ENCODE measurements around the gene CADPS2. TPM values are rescaled to one million over a fixed set of nuclear protein-coding genes. Genes with fewer than 3 reads are reported as not detected.

CADPS2 gene
- total and polyA plus RNA-seq, 10 of the 15 experiments (the other 5 are each of a cell fraction or from before 2014, with no cell fraction given) = 0.05 to 7.5 (median 0.25) TPM

DNA sequence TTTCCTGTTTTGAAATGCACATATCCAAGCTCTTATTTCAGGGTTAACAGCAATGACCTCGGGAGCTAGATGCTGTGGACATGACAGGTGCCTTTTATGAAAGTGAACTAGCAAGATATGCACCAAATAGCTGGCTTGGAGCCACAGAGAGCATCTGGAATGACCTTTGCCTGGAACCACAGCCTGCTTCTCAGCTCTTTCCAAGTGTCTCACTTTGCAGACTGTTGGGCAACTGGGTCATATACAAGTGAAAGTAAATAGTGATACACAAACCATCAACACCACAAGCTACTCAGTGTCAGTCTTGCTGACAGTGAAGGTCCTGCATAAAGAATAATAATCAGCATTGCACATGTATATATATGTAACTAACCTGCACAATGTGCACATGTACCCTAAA lies 370.9 kb downstream of the CADPS2 start (continued):
- TF ChIP-seq, protein P1, sequence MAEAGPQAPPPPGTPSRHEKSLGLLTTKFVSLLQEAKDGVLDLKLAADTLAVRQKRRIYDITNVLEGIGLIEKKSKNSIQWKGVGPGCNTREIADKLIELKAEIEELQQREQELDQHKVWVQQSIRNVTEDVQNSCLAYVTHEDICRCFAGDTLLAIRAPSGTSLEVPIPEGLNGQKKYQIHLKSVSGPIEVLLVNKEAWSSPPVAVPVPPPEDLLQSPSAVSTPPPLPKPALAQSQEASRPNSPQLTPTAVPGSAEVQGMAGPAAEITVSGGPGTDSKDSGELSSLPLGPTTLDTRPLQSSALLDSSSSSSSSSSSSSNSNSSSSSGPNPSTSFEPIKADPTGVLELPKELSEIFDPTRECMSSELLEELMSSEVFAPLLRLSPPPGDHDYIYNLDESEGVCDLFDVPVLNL (IDR thresholded peaks at IDR 0.05; ENCODE audit: low read depth, low read length) = no peak
- TF ChIP-seq POLR2AphosphoS5 (IDR thresholded peaks at IDR 0.05; ENCODE audit: low read length) (no peak), ESRRA (IDR thresholded peaks at IDR 0.05; ENCODE audit: low read length) (no peak), ZSCAN29 (IDR thresholded peaks at IDR 0.05) (no peak), ETV6 (conservative IDR thresholded peaks at IDR 0.05 in 1 of 2, IDR thresholded peaks at IDR 0.05 in 1 of 2; ENCODE audit: borderline replicate concordance in 1 of 2, low read depth in 1 of 2) (no peak), CBX5 (IDR thresholded peaks at IDR 0.05; ENCODE audit: low read depth) (no peak), MXI1 (IDR thresholded peaks at IDR 0.05; ENCODE audit: low read depth, low read length) (no peak)

DNA sequence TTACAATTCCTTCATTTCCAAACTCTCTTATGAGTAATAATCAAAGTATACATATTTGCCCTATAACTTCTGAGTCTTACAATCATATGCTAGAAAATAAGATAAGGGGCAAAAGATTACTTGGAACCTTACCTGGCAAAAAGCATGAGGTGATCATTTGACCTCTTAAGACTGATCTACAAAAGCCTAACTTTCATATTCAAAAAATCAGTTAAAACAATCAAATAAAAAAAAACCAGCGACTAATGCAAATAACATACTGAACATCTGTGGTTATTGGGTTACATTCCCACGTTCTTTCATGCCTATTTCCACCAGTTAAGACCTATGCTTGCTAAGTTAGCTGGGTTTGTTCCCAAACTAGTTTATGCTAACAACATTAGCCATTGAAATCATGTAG lies 375.0 kb downstream of the CADPS2 start:
- in situ Hi-C loops (cut with MboI) = no loop called here
- no TSS peak for BruUV-seq (replicated peaks)
- no peaks in the 10 kb centered on the region for H3K4me1 ChIP-seq (ENCODE audit: control insufficient read depth, insufficient read depth, low read length)
- TF ChIP-seq TBL1XR1 (IDR thresholded peaks at IDR 0.05; ENCODE audit: low read depth, low read length) = no peak
- TF ChIP-seq, protein P2, sequence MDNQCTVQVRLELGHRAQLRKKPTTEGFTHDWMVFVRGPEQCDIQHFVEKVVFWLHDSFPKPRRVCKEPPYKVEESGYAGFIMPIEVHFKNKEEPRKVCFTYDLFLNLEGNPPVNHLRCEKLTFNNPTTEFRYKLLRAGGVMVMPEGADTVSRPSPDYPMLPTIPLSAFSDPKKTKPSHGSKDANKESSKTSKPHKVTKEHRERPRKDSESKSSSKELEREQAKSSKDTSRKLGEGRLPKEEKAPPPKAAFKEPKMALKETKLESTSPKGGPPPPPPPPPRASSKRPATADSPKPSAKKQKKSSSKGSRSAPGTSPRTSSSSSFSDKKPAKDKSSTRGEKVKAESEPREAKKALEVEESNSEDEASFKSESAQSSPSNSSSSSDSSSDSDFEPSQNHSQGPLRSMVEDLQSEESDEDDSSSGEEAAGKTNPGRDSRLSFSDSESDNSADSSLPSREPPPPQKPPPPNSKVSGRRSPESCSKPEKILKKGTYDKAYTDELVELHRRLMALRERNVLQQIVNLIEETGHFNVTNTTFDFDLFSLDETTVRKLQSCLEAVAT (IDR thresholded peaks at IDR 0.05) = no peak
- TF ChIP-seq, protein P3, sequence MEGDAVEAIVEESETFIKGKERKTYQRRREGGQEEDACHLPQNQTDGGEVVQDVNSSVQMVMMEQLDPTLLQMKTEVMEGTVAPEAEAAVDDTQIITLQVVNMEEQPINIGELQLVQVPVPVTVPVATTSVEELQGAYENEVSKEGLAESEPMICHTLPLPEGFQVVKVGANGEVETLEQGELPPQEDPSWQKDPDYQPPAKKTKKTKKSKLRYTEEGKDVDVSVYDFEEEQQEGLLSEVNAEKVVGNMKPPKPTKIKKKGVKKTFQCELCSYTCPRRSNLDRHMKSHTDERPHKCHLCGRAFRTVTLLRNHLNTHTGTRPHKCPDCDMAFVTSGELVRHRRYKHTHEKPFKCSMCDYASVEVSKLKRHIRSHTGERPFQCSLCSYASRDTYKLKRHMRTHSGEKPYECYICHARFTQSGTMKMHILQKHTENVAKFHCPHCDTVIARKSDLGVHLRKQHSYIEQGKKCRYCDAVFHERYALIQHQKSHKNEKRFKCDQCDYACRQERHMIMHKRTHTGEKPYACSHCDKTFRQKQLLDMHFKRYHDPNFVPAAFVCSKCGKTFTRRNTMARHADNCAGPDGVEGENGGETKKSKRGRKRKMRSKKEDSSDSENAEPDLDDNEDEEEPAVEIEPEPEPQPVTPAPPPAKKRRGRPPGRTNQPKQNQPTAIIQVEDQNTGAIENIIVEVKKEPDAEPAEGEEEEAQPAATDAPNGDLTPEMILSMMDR (IDR thresholded peaks at IDR 0.05 in 2 of 3, conservative IDR thresholded peaks at IDR 0.05 in 1 of 3; ENCODE audit: control insufficient read depth in 2 of 3, extremely low read depth in 1 of 3, insufficient read depth in 1 of 3, low read depth in 3 of 3, low read length in 3 of 3) = no peak
- TF ChIP-seq NBN (IDR thresholded peaks at IDR 0.05) = no peak
- no peak for TF ChIP-seq SMARCA5 (IDR thresholded peaks at IDR 0.05)
- no peak for TF ChIP-seq FOXM1 (IDR thresholded peaks at IDR 0.05; ENCODE audit: low read depth, low read length)
- no peak for TF ChIP-seq STAT1 (conservative IDR thresholded peaks at IDR 0.05)
- TF ChIP-seq, protein P4, sequence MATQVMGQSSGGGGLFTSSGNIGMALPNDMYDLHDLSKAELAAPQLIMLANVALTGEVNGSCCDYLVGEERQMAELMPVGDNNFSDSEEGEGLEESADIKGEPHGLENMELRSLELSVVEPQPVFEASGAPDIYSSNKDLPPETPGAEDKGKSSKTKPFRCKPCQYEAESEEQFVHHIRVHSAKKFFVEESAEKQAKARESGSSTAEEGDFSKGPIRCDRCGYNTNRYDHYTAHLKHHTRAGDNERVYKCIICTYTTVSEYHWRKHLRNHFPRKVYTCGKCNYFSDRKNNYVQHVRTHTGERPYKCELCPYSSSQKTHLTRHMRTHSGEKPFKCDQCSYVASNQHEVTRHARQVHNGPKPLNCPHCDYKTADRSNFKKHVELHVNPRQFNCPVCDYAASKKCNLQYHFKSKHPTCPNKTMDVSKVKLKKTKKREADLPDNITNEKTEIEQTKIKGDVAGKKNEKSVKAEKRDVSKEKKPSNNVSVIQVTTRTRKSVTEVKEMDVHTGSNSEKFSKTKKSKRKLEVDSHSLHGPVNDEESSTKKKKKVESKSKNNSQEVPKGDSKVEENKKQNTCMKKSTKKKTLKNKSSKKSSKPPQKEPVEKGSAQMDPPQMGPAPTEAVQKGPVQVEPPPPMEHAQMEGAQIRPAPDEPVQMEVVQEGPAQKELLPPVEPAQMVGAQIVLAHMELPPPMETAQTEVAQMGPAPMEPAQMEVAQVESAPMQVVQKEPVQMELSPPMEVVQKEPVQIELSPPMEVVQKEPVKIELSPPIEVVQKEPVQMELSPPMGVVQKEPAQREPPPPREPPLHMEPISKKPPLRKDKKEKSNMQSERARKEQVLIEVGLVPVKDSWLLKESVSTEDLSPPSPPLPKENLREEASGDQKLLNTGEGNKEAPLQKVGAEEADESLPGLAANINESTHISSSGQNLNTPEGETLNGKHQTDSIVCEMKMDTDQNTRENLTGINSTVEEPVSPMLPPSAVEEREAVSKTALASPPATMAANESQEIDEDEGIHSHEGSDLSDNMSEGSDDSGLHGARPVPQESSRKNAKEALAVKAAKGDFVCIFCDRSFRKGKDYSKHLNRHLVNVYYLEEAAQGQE (IDR thresholded peaks at IDR 0.05; ENCODE audit: low read depth, low read length) = no peak
- TF ChIP-seq WRNIP1 (IDR thresholded peaks at IDR 0.05; ENCODE audit: borderline replicate concordance, low read depth, low read length) = no peak
- no peak for TF ChIP-seq RUNX3 (IDR thresholded peaks at IDR 0.05; ENCODE audit: low read length)

More for the DNA sequence above, 375.0 kb downstream of the CADPS2 start:
- DNase-seq (ENCODE audit: low read depth, low spot score) = no peak
- no peaks in the 10 kb centered on the region for H3K36me3 ChIP-seq (ENCODE audit: control insufficient read depth in 2 of 2, insufficient read depth in 2 of 2, low read length in 1 of 2)
- RAD21 ChIA-PET (ENCODE audit: unreplicated experiment) = no interaction called here
- no peaks in the 10 kb centered on the region for H3K9me3 ChIP-seq (replicated peaks; ENCODE audit: control insufficient read depth, insufficient read depth, low read length)
- H3K4me2 ChIP-seq (ENCODE audit: control insufficient read depth, insufficient read depth) = no peak overlapping the region
- no peak overlapping the region for H3K4me3 ChIP-seq
- intact Hi-C loops (cut with micrococcal nuclease; ENCODE audit: unreplicated experiment) = no loop called here
- POLR2A ChIA-PET = no interaction called here
- no peaks in the 10 kb centered on the region for H3K79me2 ChIP-seq (ENCODE audit: control insufficient read depth, insufficient read depth, low read length)
- no peak overlapping the region for H2AFZ ChIP-seq (ENCODE audit: control insufficient read depth, low read depth, low read length)
- no peak for FAIRE-seq
- SMC1A ChIA-PET (ENCODE audit: uncharacterized antibody, unreplicated experiment) = interaction anchor here (0.6 to 1.5 kb wide), 4 partner anchors 11 to 376 kb away, joined by 3 to 4 read pairs (median 3); no protein-coding TSS in a partner anchor
- no peak overlapping the region for H3K9ac ChIP-seq (ENCODE audit: control insufficient read depth, insufficient read depth, low read length)
- 0% methylated on average over 2 of the region's 2 CpGs for WGBS (ENCODE audit: insufficient coverage, insufficient replicate concordance, low lambda C conversion rate, missing lambda C conversion rate)
- CTCF ChIA-PET = no interaction called here
- no peaks in the 10 kb centered on the region for H3K27me3 ChIP-seq (replicated peaks in 1 of 2; ENCODE audit: control insufficient read depth in 2 of 2, insufficient read depth in 2 of 2, low read length in 1 of 2)
- H4K20me1 ChIP-seq (ENCODE audit: control insufficient read depth, insufficient read depth) = no peaks in the 10 kb centered on the region
- H3K27ac ChIP-seq (ENCODE audit: control insufficient read depth, insufficient read depth) = no peak overlapping the region
- ATAC-seq = no peak
